ENCODE results near the gene CRPPA. TPM values are rescaled to one million over a fixed set of nuclear protein-coding genes. Genes with fewer than 3 reads are reported as not detected.
"Not testable (repeated sequence)": the region's sequence is repeated elsewhere in the genome, so short reads cannot be mapped to it uniquely, and the experiment has no call there.

CRPPA gene
- total RNA-seq, 1 donor from 2014 or later: 16.7 TPM

- Histone ChIP-seq H3K27me3 (ENCODE audit: control insufficient read depth in 3 of 3, insufficient read depth in 3 of 3, low read length in 3 of 3) (no peaks in the 10 kb centered on the region), H3K9ac (ENCODE audit: low read depth in 1 of 3, low read length in 3 of 3) (no peak overlapping the region), H3K4me1 (ENCODE audit: control insufficient read depth in 3 of 3, insufficient read depth in 3 of 3, low read length in 3 of 3) (no peaks in the 10 kb centered on the region), H3K4me3 (ENCODE audit: low read length in 3 of 3) (no peak overlapping the region), H3K36me3 (ENCODE audit: control insufficient read depth in 3 of 3, insufficient read depth in 3 of 3, low read length in 3 of 3) (peaks cover 0 to 10% (median 8%) of the 10 kb centered on the region in 3 donors), H3K27ac (ENCODE audit: low read depth, low read length) (no peak overlapping the region), H3K9me3 (ENCODE audit: control insufficient read depth in 3 of 3, low read length in 3 of 3) (peaks cover 6 to 19% (median 9%) of the 10 kb centered on the region in 3 donors)
Observed at GRCh38 chr7:16399265-16399831, 22.0 kb downstream of the CRPPA start.

- no peaks in the 10 kb centered on the region for H3K4me1 ChIP-seq (ENCODE audit: control insufficient read depth in 3 of 3, insufficient read depth in 3 of 3, low read length in 3 of 3)
- H3K27ac ChIP-seq (ENCODE audit: low read depth, low read length): no peak overlapping the region
- peaks cover 0 to 10% (median 8%) of the 10 kb centered on the region in 3 donors for H3K36me3 ChIP-seq (ENCODE audit: control insufficient read depth in 3 of 3, insufficient read depth in 3 of 3, low read length in 3 of 3)
- no peak overlapping the region for H3K4me3 ChIP-seq (ENCODE audit: low read length in 3 of 3)
- peaks cover 6 to 19% (median 9%) of the 10 kb centered on the region in 3 donors for H3K9me3 ChIP-seq (ENCODE audit: control insufficient read depth in 3 of 3, low read length in 3 of 3)
- no peaks in the 10 kb centered on the region for H3K27me3 ChIP-seq (ENCODE audit: control insufficient read depth in 3 of 3, insufficient read depth in 3 of 3, low read length in 3 of 3)
- H3K9ac ChIP-seq (ENCODE audit: low read depth in 1 of 3, low read length in 3 of 3): no peak overlapping the region
Observed at GRCh38 chr7:16398146-16399017, 23.0 kb downstream of the CRPPA start.

GRCh38 chr7:16397501-16398145 is 23.7 kb downstream of the CRPPA start:
- Histone ChIP-seq H3K27ac (ENCODE audit: low read depth, low read length) (no peak overlapping the region), H3K4me1 (ENCODE audit: control insufficient read depth in 3 of 3, insufficient read depth in 3 of 3, low read length in 3 of 3) (no peaks in the 10 kb centered on the region), H3K27me3 (ENCODE audit: control insufficient read depth in 3 of 3, insufficient read depth in 3 of 3, low read length in 3 of 3) (no peaks in the 10 kb centered on the region), H3K4me3 (ENCODE audit: low read length in 3 of 3) (no peak overlapping the region), H3K9ac (ENCODE audit: low read depth in 1 of 3, low read length in 3 of 3) (no peak overlapping the region), H3K36me3 (ENCODE audit: control insufficient read depth in 3 of 3, insufficient read depth in 3 of 3, low read length in 3 of 3) (peaks cover 0 to 10% (median 8%) of the 10 kb centered on the region in 3 donors), H3K9me3 (ENCODE audit: control insufficient read depth in 3 of 3, low read length in 3 of 3) (peaks cover 0 to 19% (median 9%) of the 10 kb centered on the region in 3 donors)

- no peak overlapping the region for H3K27ac ChIP-seq (ENCODE audit: low read depth, low read length)
- H3K4me1 ChIP-seq (ENCODE audit: control insufficient read depth in 3 of 3, insufficient read depth in 3 of 3, low read length in 3 of 3): no peaks in the 10 kb centered on the region
- H3K4me3 ChIP-seq (ENCODE audit: low read length in 3 of 3): no peak overlapping the region
- H3K9ac ChIP-seq (ENCODE audit: low read depth in 1 of 3, low read length in 3 of 3): no peak overlapping the region
- peaks cover 0 to 10% (median 8%) of the 10 kb centered on the region in 3 donors for H3K36me3 ChIP-seq (ENCODE audit: control insufficient read depth in 3 of 3, insufficient read depth in 3 of 3, low read length in 3 of 3)
- peaks cover 0 to 19% (median 9%) of the 10 kb centered on the region in 3 donors for H3K9me3 ChIP-seq (ENCODE audit: control insufficient read depth in 3 of 3, low read length in 3 of 3)
- no peaks in the 10 kb centered on the region for H3K27me3 ChIP-seq (ENCODE audit: control insufficient read depth in 3 of 3, insufficient read depth in 3 of 3, low read length in 3 of 3)
Observed at GRCh38 chr7:16396766-16397500, 24.4 kb downstream of the CRPPA start.

GRCh38 chr7:16395121-16395520 is 26.2 kb downstream of the CRPPA start:
- Histone ChIP-seq H3K4me1 (ENCODE audit: control insufficient read depth in 3 of 3, insufficient read depth in 3 of 3, low read length in 3 of 3) (no peaks in the 10 kb centered on the region), H3K9me3 (ENCODE audit: control insufficient read depth in 3 of 3, low read length in 3 of 3) (peaks cover 0 to 19% (median 9%) of the 10 kb centered on the region in 3 donors), H3K36me3 (ENCODE audit: control insufficient read depth in 3 of 3, insufficient read depth in 3 of 3, low read length in 3 of 3) (peaks cover 0 to 6% (median 4%) of the 10 kb centered on the region in 3 donors), H3K27me3 (ENCODE audit: control insufficient read depth in 3 of 3, insufficient read depth in 3 of 3, low read length in 3 of 3) (no peaks in the 10 kb centered on the region), H3K4me3 (ENCODE audit: low read length in 3 of 3) (no peak overlapping the region), H3K27ac (ENCODE audit: low read depth, low read length) (no peak overlapping the region), H3K9ac (ENCODE audit: low read depth in 1 of 3, low read length in 3 of 3) (no peak overlapping the region)

- H3K9ac ChIP-seq (ENCODE audit: low read depth in 1 of 3, low read length in 3 of 3): no peak overlapping the region
Observed at GRCh38 chr7:16393862-16394422, 27.4 kb downstream of the CRPPA start.

GRCh38 chr7:16392990-16393523 is 28.3 kb downstream of the CRPPA start:
- H3K27me3 ChIP-seq (ENCODE audit: control insufficient read depth in 3 of 3, insufficient read depth in 3 of 3, low read length in 3 of 3): no peaks in the 10 kb centered on the region
- no peaks in the 10 kb centered on the region for H3K36me3 ChIP-seq (ENCODE audit: control insufficient read depth in 3 of 3, insufficient read depth in 3 of 3, low read length in 3 of 3)
- no peak overlapping the region for H3K27ac ChIP-seq (ENCODE audit: low read depth, low read length)
- no peak overlapping the region for H3K4me3 ChIP-seq (ENCODE audit: low read length in 3 of 3)
- no peaks in the 10 kb centered on the region for H3K4me1 ChIP-seq (ENCODE audit: control insufficient read depth in 3 of 3, insufficient read depth in 3 of 3, low read length in 3 of 3)
- no peak overlapping the region for H3K9ac ChIP-seq (ENCODE audit: low read depth in 1 of 3, low read length in 3 of 3)
- H3K9me3 ChIP-seq (ENCODE audit: control insufficient read depth in 3 of 3, low read length in 3 of 3): peaks cover 0 to 7% (median 6%) of the 10 kb centered on the region in 3 donors

More at GRCh38 chr7:16393862-16394422, 27.4 kb downstream of the CRPPA start:
- Histone ChIP-seq H3K4me1 (ENCODE audit: control insufficient read depth in 3 of 3, insufficient read depth in 3 of 3, low read length in 3 of 3) (no peaks in the 10 kb centered on the region), H3K9me3 (ENCODE audit: control insufficient read depth in 3 of 3, low read length in 3 of 3) (peaks cover 0 to 13% (median 7%) of the 10 kb centered on the region in 3 donors), H3K27me3 (ENCODE audit: control insufficient read depth in 3 of 3, insufficient read depth in 3 of 3, low read length in 3 of 3) (no peaks in the 10 kb centered on the region), H3K27ac (ENCODE audit: low read depth, low read length) (no peak overlapping the region), H3K36me3 (ENCODE audit: control insufficient read depth in 3 of 3, insufficient read depth in 3 of 3, low read length in 3 of 3) (no peaks in the 10 kb centered on the region), H3K4me3 (ENCODE audit: low read length in 3 of 3) (no peak overlapping the region)

- H3K9me3 ChIP-seq (ENCODE audit: control insufficient read depth in 3 of 3, low read length in 3 of 3); H3K9ac ChIP-seq (ENCODE audit: low read depth in 1 of 3, low read length in 3 of 3); H3K4me1 ChIP-seq (ENCODE audit: control insufficient read depth in 3 of 3, insufficient read depth in 3 of 3, low read length in 3 of 3); H3K36me3 ChIP-seq (ENCODE audit: control insufficient read depth in 3 of 3, insufficient read depth in 3 of 3, low read length in 3 of 3); H3K27ac ChIP-seq (ENCODE audit: low read depth, low read length); H3K4me3 ChIP-seq (ENCODE audit: low read length in 3 of 3); H3K27me3 ChIP-seq (ENCODE audit: control insufficient read depth in 3 of 3, insufficient read depth in 3 of 3, low read length in 3 of 3): not testable (repeated sequence)
Observed at GRCh38 chr7:16383786-16384185, 37.6 kb downstream of the CRPPA start.

- not testable (repeated sequence) for H3K4me1 ChIP-seq (ENCODE audit: control insufficient read depth in 3 of 3, insufficient read depth in 3 of 3, low read length in 3 of 3); H3K27me3 ChIP-seq (ENCODE audit: control insufficient read depth in 3 of 3, insufficient read depth in 3 of 3, low read length in 3 of 3); H3K9me3 ChIP-seq (ENCODE audit: control insufficient read depth in 3 of 3, low read length in 3 of 3); H3K4me3 ChIP-seq (ENCODE audit: low read length in 3 of 3); H3K9ac ChIP-seq (ENCODE audit: low read depth in 1 of 3, low read length in 3 of 3); H3K27ac ChIP-seq (ENCODE audit: low read depth, low read length); H3K36me3 ChIP-seq (ENCODE audit: control insufficient read depth in 3 of 3, insufficient read depth in 3 of 3, low read length in 3 of 3)
Observed at GRCh38 chr7:16383103-16383502, 38.2 kb downstream of the CRPPA start.
